Loucy (cell line): Measurements from ENCODE around the gene MACROD1.

Experiments
- H2AFZ ChIP-seq: fragments of 200-600 bp; sonication (generic); 2 replicates; pipeline ENCODE4 v1.6.0; 2016; ENCODE audit warnings: antibody characterized with exemption, mild to moderate bottlenecking, low read length, moderate library complexity
- H3F3A ChIP-seq: fragments of 200-600 bp; 2 replicates; pipeline ENCODE4 v1.6.0; 2016; ENCODE audit warnings: antibody characterized with exemption, low read depth, mild to moderate bottlenecking
- H3K27me3 ChIP-seq: fragments of 200-600 bp; sonication (generic); 2 replicates; pipeline ENCODE4 v1.6.1; 2014; ENCODE audit warnings: low read length, mild to moderate bottlenecking; ENCODE audit not compliant: insufficient read depth, poor library complexity, severe bottlenecking
- H3K36me3 ChIP-seq: fragments of 200-600 bp; sonication (generic); 2 replicates; pipeline ENCODE4 v1.6.1; 2016; ENCODE audit warnings: low read length; ENCODE audit not compliant: insufficient read depth
- H3K4me1 ChIP-seq: fragments of 200-600 bp; sonication (generic); 2 replicates; pipeline ENCODE4 v1.5.1; 2014; ENCODE audit warnings: low read length, mild to moderate bottlenecking; ENCODE audit not compliant: insufficient read depth, poor library complexity, severe bottlenecking
- H3K4me2 ChIP-seq: fragments of 200-600 bp; sonication (generic); 2 replicates; pipeline ENCODE4 v1.6.0; 2014; ENCODE audit warnings: antibody characterized with exemption, low read length, low read depth, mild to moderate bottlenecking; ENCODE audit not compliant: poor library complexity, severe bottlenecking
- H3K4me3 ChIP-seq: fragments of 200-600 bp; sonication (generic); 2 replicates; pipeline ENCODE4 v1.5.1; 2014; ENCODE audit warnings: low read length, mild to moderate bottlenecking, mixed read lengths; ENCODE audit not compliant: poor library complexity, severe bottlenecking
- H3K79me2 ChIP-seq: fragments of 200-600 bp; sonication (generic); 2 replicates; pipeline ENCODE4 v1.6.1; 2014; ENCODE audit warnings: low read length; ENCODE audit not compliant: insufficient read depth
- H3K9ac ChIP-seq: fragments of 200-600 bp; sonication (generic); 2 replicates; pipeline ENCODE4 v1.6.0; 2014; ENCODE audit warnings: mild to moderate bottlenecking, low read depth, low read length, moderate library complexity; ENCODE audit not compliant: poor library complexity, severe bottlenecking
- H3K9me2 ChIP-seq: fragments of 200-600 bp; sonication (generic); replicated peaks from 2 replicates; pipeline ENCODE4 v1.6.1; 2016; ENCODE audit warnings: low read depth, low read length, mixed read lengths
- H3K9me3 ChIP-seq: fragments of 200-600 bp; sonication (generic); 2 replicates; pipeline ENCODE4 v1.6.1; 2014; ENCODE audit warnings: mild to moderate bottlenecking, antibody characterized with exemption, low read length, low read depth; ENCODE audit not compliant: insufficient read depth
- H4K20me1 ChIP-seq: fragments of 200-600 bp; sonication (generic); 2 replicates; pipeline ENCODE4 v1.6.0; 2014; ENCODE audit warnings: antibody characterized with exemption, low read length, mild to moderate bottlenecking; ENCODE audit not compliant: insufficient read depth, poor library complexity, severe bottlenecking
- EZH2phosphoT487 ChIP-seq: fragments of 200-600 bp; IDR thresholded peaks from 2 replicates; pipeline ENCODE4 v1.6.1; 2018; ENCODE audit warnings: antibody characterized with exemption, mild to moderate bottlenecking, moderate library complexity, borderline replicate concordance
- TF ChIP-seq, protein P1 (sequence below): fragments of 200-600 bp; sonication (generic); conservative IDR thresholded peaks from 2 replicates; pipeline ENCODE4 v1.5.1; 2014; ENCODE audit warnings: mild to moderate bottlenecking, antibody characterized with exemption, low read length

Gene MACROD1

DNA sequence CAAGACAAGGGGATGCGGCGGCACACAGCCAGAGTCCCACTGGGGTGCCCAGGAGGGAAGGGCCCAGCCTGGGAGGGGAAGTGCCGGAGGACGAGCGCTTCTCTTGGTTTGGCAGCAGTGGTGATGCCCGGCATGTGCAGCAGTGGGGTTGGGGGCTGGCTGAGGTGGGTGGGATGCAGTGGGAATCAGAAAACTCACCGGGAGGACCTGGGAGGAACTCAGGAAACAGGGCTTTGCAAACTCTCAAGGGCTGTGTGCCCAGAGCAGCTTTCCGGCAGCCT lies 43.6 kb upstream of the MACROD1 start:
- peaks cover 26% of the 10 kb centered on the region for H3K4me1 ChIP-seq
- no peak for TF ChIP-seq EZH2phosphoT487
- TF ChIP-seq, protein P1, sequence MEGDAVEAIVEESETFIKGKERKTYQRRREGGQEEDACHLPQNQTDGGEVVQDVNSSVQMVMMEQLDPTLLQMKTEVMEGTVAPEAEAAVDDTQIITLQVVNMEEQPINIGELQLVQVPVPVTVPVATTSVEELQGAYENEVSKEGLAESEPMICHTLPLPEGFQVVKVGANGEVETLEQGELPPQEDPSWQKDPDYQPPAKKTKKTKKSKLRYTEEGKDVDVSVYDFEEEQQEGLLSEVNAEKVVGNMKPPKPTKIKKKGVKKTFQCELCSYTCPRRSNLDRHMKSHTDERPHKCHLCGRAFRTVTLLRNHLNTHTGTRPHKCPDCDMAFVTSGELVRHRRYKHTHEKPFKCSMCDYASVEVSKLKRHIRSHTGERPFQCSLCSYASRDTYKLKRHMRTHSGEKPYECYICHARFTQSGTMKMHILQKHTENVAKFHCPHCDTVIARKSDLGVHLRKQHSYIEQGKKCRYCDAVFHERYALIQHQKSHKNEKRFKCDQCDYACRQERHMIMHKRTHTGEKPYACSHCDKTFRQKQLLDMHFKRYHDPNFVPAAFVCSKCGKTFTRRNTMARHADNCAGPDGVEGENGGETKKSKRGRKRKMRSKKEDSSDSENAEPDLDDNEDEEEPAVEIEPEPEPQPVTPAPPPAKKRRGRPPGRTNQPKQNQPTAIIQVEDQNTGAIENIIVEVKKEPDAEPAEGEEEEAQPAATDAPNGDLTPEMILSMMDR: no peak
- peaks cover 15% of the 10 kb centered on the region for H4K20me1 ChIP-seq
- no peaks in the 10 kb centered on the region for H3K9me3 ChIP-seq
- H2AFZ ChIP-seq: no peak overlapping the region
- peaks cover 10% of the 10 kb centered on the region; the same call in 1 of the 2 replicates for H3K36me3 ChIP-seq
- peak overlapping the region; percentile 92 for H3K4me2 ChIP-seq
- no peak overlapping the region for H3K4me3 ChIP-seq
- H3K9me2 ChIP-seq: no peaks in the 10 kb centered on the region
- no peaks in the 10 kb centered on the region for H3K27me3 ChIP-seq
- H3K79me2 ChIP-seq: peaks cover 38% of the 10 kb centered on the region
- H3K9ac ChIP-seq: no peak overlapping the region
- peaks cover 6% of the 10 kb centered on the region; the same call in 1 of the 2 replicates for H3F3A ChIP-seq

DNA sequence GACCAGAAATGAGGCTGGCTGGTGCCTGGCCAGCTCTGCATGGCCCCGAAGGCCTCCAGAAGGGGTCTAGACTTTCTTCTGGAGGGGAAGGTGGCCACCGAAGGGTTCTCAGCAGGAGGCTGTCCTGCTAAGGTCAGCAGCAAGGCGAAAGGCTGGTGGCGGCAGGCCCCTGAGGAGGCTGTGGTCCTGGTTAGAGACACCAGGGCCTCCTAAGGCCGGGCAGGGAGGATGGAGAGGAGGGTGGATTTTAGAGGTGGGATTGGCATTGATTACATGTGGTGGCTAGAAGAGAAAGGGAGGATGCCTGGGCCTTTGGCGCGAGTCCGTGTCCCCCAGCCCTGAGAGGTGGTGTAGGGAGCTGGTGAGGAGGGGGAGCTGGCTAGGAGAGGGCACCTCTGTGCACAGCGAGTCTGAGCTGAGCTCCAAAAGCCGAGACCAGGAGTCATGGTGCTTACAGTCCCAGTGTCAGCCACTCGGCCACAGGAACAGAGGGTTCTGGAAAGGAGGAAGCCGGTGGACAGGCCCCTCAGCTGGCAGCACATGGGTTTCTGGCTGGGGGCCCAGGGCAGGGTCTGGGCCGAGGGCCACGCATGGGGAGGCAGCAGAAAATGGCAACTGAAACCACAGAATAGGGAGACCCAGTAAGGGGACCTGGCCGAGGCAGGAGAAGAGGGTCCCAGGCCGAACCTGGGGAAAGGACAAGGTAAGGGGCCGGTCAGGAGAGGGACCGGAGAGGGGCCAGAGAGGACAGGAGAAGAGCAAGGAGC lies 43.1 kb upstream of the MACROD1 start:
- Histone ChIP-seq H4K20me1 (peaks cover 15% of the 10 kb centered on the region), H3K9me2 (no peaks in the 10 kb centered on the region), H2AFZ (no peak overlapping the region), H3K4me1 (peaks cover 26% of the 10 kb centered on the region), H3F3A (peaks cover 6% of the 10 kb centered on the region; the same call in 1 of the 2 replicates), H3K4me3 (peak overlapping the region; percentile 96), H3K27me3 (no peaks in the 10 kb centered on the region), H3K79me2 (peaks cover 38% of the 10 kb centered on the region), H3K4me2 (peak overlapping the region; percentile 92), H3K9me3 (no peaks in the 10 kb centered on the region), H3K36me3 (peaks cover 15% of the 10 kb centered on the region; the same call in 1 of the 2 replicates), H3K9ac (peak overlapping the region; percentile 99)
- no peak for TF ChIP-seq EZH2phosphoT487
- TF ChIP-seq, protein P1: no peak

- H3K79me2 ChIP-seq: peaks cover 38% of the 10 kb centered on the region
- peak overlapping the region; percentile 99 for H3K9ac ChIP-seq
- peak overlapping the region; percentile 92 for H3K4me2 ChIP-seq
- H3K36me3 ChIP-seq: peaks cover 22% of the 10 kb centered on the region; the same call in 1 of the 2 replicates
- peak overlapping the region; percentile 53; the same call in 1 of the 2 replicates for H2AFZ ChIP-seq
- H3K27me3 ChIP-seq: no peaks in the 10 kb centered on the region
- TF ChIP-seq, protein P1: no peak
- no peak for TF ChIP-seq EZH2phosphoT487
- H3K4me1 ChIP-seq: peaks cover 26% of the 10 kb centered on the region
- peaks cover 6% of the 10 kb centered on the region; the same call in 1 of the 2 replicates for H3F3A ChIP-seq
- H3K9me2 ChIP-seq: no peaks in the 10 kb centered on the region
- H4K20me1 ChIP-seq: peaks cover 15% of the 10 kb centered on the region
- H3K9me3 ChIP-seq: no peaks in the 10 kb centered on the region
- peak overlapping the region; percentile 96 for H3K4me3 ChIP-seq
Measured at GRCh38 chr11:64208086-64208795, 42.3 kb upstream of the MACROD1 start.
